Measurements from ENCODE around the gene PRKRA.
"Not testable (repeated sequence)": the region's sequence is repeated elsewhere in the genome, so short reads cannot be mapped to it uniquely, and the experiment has no call there.

The PRKRA gene

DNA sequence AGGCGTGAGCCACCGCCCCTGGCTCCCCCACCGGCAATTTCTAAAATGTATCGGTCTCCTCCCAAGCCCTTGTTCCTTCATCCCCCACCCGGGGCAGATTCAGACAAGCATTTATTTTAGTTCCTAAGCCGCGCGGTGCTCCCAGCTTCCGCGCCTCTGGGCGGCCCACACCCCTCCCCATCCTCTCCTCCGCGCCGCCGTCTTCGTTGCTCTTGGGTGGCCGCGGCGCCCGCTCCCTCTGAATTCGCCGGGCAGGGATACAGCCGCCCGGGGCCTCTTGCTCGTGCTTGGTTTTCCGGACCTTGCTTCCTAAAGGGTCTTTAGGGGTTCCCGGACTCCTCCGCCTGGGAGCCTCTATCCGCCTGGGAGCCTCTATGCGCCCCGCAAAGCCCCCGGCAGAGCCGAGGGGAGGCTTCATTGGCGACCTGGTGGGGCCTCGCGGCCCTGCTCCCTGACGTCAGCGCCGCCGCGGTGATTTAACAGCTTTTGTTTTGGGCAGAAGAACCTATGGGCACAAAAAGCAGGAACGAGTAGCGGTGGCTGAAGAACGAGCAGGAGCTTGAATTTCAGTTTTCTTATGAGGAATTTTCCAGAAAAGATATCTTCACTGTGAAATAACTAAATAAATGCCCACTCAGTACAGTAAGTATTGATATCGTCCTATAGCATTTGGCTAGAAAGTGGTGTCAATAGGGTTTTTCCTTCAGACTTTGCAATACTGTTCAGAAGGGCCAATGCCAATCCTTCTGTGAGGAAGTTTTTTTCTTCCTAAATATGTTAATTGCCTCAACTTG is 37.3 kb downstream of the PRKRA start:
- DNase-seq (ENCODE audit: low read depth), result no peak

DNA sequence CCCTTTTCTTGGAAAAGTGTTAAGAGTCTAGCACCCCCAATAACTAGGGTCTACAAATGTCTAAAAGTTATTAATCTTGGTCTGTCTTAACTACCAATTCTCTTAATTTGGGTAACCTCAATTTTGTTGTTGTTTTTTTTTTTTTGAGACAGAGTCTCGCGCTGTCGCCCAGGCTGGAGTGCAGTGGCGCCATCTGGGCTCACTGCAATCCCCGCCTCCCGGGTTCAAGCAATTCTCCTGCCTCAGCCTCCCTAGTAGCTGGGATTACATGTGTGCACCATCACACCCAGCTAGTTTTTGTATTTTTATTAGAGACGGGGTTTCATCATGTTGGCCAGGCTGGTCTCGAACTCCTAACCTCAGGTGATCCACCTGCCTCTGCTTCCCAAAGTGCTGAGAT is 38.5 kb downstream of the PRKRA start:
- not testable (repeated sequence) for DNase-seq (ENCODE audit: low read depth)

DNA sequence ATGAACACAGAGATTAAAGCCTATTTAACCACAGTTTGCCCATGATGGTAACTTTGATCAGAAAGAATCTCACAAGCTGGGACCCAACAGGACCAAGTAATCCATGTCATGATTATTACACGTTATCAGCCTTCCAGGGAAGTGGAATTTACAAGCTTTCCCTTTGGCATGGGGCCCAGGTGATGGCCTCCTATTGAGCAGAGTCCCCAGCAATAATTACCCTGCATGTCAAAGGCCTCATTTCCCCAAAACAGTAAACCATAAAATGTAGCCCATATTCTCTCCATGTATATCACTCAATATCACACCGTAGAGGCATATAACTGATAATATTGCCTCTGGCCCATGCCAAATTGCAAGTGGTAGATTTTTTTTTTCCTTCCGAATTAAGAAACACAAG is 38.9 kb downstream of the PRKRA start:
- no peak for DNase-seq (ENCODE audit: low read depth)

DNA sequence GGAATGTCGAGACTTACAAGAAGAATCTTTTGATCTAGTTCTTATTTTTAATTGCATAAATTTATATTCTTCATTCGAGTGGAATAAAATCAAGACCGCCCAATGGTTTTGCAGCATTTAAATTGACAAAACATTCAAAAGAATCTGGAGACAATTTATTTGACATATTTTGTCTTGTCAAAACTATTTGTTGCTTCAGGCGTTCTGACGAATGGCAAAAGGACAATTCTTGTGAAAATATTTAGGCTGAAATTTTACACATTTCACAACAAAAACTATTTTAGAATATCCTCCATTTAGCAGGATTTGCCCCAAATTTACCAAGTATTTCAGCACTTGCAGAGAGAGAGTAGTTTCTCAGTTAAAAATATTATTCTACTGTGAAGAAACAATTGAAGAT is 41.7 kb downstream of the PRKRA start:
- DNase-seq (ENCODE audit: low read depth), result no peak

DNA sequence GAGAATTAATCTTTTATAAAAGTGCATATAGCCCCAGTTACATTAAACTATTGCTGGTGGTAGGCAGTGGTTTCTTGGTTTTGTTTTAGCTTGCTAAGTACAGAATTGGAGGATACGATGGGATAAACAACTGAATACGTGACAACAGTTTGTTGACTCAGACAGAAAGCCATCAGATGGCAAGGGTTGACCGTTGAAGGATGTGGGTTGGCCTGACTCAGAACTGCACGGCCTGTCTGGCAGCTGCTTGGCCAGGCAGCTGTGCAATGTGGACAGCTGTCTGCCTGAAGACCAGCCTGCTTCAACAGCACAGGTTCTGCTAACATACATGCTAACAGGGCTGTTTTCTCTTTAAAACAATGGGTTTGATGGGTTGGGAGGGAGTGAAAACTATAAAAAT is 46.6 kb downstream of the PRKRA start:
- no peak for DNase-seq (ENCODE audit: low read depth)

DNA sequence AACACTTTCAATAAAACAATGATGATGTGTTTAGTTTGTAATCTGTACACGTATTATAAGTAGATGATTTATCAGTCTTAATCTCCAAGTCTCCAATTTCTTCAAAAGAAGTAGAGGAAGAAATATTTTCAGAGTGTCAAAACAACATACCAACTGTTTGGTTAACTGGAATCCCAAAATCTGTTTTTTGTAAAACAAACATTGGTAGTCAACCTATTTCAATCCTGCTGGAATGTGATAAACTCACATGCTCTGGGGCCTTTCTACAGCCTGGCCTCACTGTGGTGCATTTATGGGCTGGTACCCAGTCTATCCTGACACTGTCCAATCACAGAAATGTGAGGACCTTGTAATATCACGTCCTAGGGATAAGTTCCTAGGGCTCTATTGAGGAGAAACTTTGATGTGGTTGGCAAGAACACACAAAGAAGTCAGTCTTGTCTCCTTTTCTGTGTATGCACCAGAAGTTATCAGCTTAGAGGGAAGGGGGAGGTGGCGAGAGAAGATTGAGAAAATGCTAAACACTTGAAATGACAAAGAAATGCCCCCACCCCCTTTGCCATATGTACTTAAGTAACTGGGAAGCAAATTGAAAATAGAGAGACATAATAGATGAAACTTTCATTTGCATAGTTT is 47.2 kb downstream of the PRKRA start:
- no peak for DNase-seq (ENCODE audit: low read depth)

DNA sequence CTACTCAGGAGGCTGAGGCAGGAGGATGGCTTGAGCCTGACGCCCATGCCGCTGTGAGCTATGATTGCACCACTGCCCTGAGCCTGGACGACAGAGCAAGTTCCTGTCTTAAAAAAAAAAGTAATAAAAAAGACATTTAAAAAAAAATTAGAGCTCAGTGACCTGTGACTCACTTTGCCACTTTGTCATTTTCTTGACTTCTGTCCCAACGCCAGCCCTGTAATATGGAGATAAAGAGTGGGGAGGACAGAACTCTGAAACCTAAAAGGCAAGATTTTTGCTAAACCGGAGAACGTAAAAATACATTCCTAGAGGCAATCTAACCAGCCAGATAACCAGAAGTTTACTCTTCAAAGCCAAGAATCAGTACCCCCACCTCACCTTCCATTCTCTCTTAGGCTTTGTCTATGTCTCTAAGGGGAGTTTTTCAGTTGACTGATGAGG is 49.0 kb downstream of the PRKRA start:
- DNase-seq (ENCODE audit: low read depth), result no peak

DNA sequence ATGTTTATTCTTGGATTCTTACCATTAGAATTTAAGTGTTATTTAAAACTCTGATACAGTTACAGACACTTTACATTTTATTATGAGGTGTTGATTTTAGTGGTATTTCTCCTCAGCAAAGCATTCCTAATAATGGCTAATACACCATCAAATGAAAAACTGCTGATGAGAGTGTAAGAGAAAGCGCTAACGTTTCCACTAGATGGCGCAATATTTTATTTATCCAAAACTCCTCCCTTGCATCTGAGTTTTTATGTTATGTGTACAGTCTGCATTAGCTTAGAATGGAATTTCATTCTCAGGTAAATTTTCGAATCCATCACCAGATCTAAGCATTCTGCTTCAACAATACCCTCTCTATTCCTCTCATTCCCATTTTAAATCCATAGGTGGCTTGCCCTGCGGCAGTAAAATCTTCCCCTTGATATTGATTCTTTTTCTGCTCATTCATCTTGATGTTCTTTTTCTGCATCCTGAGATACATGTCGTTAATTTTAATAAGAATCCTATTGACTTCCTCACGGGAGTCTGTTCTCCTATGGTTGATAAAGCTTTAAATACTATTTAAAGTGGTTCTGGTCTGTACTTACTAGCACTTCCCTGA is 53.9 kb downstream of the PRKRA start:
- no peak for DNase-seq (ENCODE audit: low read depth)

DNA sequence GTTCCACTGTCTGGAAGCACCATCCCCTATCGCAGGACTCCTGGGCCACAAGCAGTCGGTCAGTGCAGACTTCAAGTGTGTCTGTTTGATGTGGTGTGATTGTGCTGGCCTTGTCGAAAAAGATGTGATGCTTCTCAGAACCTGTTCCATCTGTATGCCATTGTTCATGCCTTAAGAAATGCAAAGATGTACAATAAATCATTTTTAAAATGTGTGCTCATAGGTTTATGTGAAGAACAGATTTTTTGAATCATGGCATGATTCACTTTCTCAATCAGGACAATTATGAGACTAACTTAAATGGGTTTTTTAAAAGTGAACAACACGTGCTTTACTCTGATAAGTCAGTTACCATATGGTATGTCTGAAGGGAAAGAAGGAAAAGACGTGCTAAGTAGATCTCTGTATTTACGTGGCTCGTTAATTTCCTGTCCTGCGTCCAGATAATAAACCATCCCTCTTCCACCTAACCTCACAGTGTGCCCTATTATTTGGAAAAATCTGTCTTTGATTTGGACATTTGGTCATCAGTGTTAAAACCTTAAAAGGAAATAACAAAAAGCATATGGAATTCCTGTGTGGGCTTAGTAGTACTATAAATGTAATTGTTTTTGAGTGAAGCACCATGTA is 54.9 kb downstream of the PRKRA start:
- DNase-seq (ENCODE audit: low read depth), result no peak

DNA sequence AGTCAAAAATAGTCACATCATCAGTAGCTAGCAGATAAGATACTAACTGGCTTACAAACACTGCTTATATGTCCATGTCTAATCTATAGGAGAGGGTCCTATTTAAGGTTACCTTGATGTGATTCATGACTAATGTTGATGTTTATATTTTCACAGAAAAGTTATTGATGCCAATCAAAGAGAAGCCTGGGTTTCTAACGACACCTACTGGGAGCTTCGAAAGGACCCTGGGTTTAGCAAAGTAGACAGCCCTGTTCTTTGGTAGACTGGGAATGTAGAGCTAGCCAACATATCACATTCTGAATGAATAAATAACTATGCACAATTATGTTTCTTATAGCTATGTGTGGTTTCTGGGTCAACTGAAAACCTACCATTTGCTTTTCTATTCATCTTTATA is 55.7 kb downstream of the PRKRA start:
- DNase-seq (ENCODE audit: low read depth), result no peak

DNA sequence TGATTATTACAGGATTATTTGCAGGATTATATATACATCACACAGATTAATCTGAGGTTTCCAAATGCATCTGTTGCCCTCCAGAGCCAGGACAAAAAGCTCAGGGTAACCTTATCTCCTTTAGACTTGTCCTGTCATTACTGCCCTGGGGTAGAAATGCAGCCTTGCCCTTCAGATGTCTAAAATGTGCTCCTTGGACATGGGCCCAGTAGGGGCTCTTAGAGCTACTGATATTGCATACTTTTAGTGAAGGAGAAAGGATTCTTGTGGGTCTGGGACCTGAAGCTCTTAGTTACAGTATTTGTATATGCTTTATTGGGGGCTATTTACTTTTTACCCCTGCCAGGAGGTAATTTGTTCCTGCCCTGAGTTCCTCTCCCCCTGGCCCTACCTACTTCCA is 56.1 kb downstream of the PRKRA start:
- no peak for DNase-seq (ENCODE audit: low read depth)

DNA sequence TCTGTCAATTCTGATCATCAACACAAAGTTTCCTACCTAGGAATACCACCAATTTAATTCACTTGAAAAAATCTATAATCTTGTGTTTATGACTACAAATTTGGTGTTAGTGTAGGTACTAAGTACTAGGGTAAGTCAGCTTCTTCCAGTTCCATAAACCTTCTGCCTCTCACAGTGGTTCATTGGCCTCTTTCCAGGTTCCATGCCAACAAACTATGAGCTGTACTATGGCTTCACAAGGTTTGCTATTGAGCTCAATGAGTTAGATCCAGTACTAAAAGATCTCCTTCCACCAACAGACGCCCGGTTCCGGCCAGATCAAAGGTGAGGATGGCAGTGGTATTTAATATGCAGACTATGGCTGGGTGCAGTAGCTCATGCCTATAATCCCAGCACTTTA is 58.8 kb downstream of the PRKRA start:
- no peak for DNase-seq (ENCODE audit: low read depth)

DNA sequence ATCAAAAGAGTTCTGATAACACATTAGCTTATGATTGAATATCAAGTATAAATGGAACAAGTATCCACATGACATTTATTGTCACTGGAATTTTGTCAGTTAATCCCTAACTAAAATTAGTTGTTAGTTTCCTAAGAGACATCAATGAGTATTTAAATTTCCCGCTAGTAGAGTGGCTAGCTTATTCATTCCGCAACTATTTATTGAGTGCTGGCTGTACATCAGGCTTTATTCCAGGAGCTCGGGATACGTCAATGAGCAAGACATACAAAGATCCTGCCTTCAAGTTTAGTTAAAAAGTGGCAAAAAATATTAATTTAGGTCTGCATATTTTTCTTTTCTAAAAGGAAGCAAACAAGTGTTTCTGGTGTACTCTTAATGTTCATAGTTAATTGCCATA is 59.3 kb downstream of the PRKRA start:
- no peak for DNase-seq (ENCODE audit: low read depth)

DNA sequence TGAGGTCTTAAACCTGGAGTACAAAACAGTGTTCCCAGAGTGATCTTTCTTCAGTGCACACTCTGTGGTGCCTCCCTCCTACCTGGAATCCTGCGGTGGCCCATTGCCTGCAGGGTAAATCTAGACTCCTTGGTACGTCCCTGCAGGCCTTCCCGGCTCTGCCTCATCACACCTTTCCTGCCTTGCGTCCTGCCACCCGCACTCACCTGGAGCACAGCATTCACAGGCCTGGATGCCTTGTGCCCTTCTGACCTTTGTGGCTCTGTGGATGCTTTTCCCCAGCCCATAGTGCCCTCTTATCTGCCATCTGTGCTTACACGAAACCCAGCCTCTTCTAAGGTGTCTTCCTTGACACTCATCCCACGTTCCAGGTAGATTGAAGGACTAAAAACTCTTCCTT is 62.7 kb downstream of the PRKRA start:
- no peak for DNase-seq (ENCODE audit: low read depth)

DNA sequence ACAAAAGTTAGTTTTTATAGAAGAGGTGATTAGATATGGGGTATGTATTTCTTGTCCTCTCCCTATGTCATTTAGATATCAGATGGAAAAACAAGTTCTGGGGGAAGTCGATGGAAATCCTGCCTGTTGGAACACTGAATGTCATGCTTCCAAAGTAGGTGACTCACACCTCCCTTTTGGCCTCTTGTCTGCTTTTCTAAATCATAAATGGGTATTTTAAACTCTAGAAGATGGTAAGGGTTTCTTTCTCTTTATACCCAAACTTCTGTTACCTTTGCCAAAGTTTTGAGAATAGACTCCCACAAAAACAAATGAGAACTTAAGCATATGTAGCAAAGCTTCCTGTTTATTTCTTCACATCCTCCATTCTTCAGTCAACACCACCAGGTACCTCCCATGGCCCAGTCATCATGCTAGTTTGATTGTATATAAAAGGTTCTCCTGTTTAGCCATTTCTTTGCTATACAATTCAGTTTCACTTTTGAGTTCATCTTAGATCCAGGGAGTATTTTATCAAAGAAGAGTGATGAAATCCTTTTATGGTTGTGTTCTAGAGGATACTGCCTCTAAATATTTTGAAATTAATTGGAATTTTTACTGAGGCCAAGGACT is 63.9 kb downstream of the PRKRA start:
- DNase-seq (ENCODE audit: low read depth), result no peak

DNA sequence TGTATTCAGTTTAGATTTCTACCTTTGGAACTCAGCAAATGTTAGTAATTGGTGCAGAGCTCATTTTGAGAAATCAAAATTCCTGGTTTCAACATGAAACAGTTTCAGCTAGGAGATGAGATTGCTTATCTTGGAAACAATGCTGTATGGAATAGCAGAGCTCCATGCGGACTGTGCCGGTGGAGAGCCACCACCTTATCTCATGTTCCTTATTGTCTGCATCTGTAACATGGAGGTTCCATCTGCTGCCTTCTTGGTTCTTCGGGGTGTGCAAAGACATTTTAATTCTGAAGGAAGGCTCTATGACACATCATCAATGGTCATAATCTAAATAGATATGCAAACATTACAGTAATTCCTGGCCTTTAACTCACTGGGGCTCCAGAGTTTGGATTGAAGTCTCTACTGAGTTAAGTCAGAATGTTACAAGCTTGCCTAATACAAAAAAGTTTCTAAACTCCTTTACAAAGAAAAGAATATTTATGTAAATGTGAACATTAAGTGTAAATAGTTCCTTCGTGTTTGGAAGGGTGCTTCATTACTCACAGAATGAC is 65.3 kb downstream of the PRKRA start:
- DNase-seq (ENCODE audit: low read depth), result no peak

DNA sequence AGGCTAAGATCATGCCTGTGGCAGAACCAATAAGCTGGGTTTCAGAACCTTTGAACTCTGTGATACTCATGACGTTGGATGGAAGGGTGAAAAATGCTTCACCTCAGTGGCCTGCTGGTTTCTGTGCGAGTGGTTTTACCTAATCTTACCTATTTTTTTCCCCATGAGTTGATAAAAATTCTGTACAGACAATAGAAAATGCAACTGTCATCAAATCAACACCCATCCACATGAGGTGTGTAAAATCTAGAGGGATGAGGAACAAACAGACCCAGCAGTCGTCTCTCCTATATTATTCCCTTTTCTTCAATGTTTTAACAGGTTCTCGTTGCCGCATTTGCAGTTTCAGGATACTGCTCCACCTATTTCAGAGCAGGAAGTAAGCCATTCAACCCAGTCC is 67.3 kb downstream of the PRKRA start:
- DNase-seq (ENCODE audit: low read depth), result no peak
